Measurements from ENCODE around the gene KIR3DL1. TPM values are rescaled to one million over a fixed set of nuclear protein-coding genes. Genes with fewer than 3 reads are reported as not detected.

KIR3DL1 gene
- polyA plus RNA-seq, 1 of the 3 experiments (the other 2 are of a cell fraction): not detected

GRCh38 chr19:54795758-54796157 lies 20.5 kb upstream of the KIR3DL1 start:
- no peaks in the 10 kb centered on the region for H3K4me1 ChIP-seq (ENCODE audit: control insufficient read depth in 1 of 2, insufficient read depth in 2 of 2, low read depth in 1 of 2, low read length in 1 of 2)
- H3F3A ChIP-seq (replicated peaks; ENCODE audit: insufficient read depth): no peaks in the 10 kb centered on the region
- H3K27ac ChIP-seq (ENCODE audit: low read depth in 2 of 2, low read length in 1 of 2): no peak overlapping the region
- no peaks in the 10 kb centered on the region for H3K9me2 ChIP-seq
- no peak for DNase-seq
- H2AFZ ChIP-seq (ENCODE audit: low read depth): no peak overlapping the region
- no peak overlapping the region for H3K9ac ChIP-seq
- POLR2A ChIA-PET: no interaction called here
- no peaks in the 10 kb centered on the region for H4K20me1 ChIP-seq (ENCODE audit: insufficient read depth)
- TF ChIP-seq TEAD4 (IDR thresholded peaks at IDR 0.05; ENCODE audit: borderline replicate concordance, insufficient read depth) (no peak), CTCF (IDR thresholded peaks at IDR 0.05) (no peak), FOXM1 (IDR thresholded peaks at IDR 0.05; ENCODE audit: low read depth) (no peak), EZH2phosphoT487 (IDR thresholded peaks at IDR 0.05; ENCODE audit: borderline replicate concordance, low read depth) (no peak), USF1 (IDR thresholded peaks at IDR 0.05; ENCODE audit: borderline replicate concordance, low read depth) (no peak), POLR2AphosphoS5 (IDR thresholded peaks at IDR 0.05; ENCODE audit: low read depth, low read length) (no peak), RFX5 (IDR thresholded peaks at IDR 0.05; ENCODE audit: low read length) (no peak), FOXJ3 (CRISPR knock-in tag; IDR thresholded peaks at IDR 0.05) (no peak), RAD21 (IDR thresholded peaks at IDR 0.05; ENCODE audit: low read length) (no peak), FOSL2 (IDR thresholded peaks at IDR 0.05; ENCODE audit: borderline replicate concordance, low read depth) (no peak), SIN3A (IDR thresholded peaks at IDR 0.05; ENCODE audit: borderline replicate concordance, low read depth, low read length) (no peak)
- 0% methylated on average over 1 of the region's 1 CpG for WGBS (ENCODE audit: low lambda C conversion rate)
- CTCF ChIA-PET: no interaction called here
- H3K4me2 ChIP-seq: no peak overlapping the region
- H3K9me3 ChIP-seq: no peaks in the 10 kb centered on the region
- no peaks in the 10 kb centered on the region for H3K79me2 ChIP-seq (ENCODE audit: insufficient read depth)
- H3K4me3 ChIP-seq (ENCODE audit: low read depth in 2 of 2, low read length in 1 of 2): no peak overlapping the region
- H3K36me3 ChIP-seq (replicated peaks in 1 of 2; ENCODE audit: control insufficient read depth in 1 of 2, insufficient read depth in 2 of 2, low read length in 1 of 2): no peaks in the 10 kb centered on the region
- H3K27me3 ChIP-seq (ENCODE audit: insufficient read depth): peaks cover 24% of the 10 kb centered on the region; the same call in 1 of the 2 replicates

- H3F3A ChIP-seq (replicated peaks; ENCODE audit: insufficient read depth): no peaks in the 10 kb centered on the region
- H3K27ac ChIP-seq (ENCODE audit: low read depth in 2 of 2, low read length in 1 of 2): no peak within 1 kb of the TSS
- no peaks in the 10 kb centered on the region for H3K36me3 ChIP-seq (replicated peaks in 1 of 2; ENCODE audit: control insufficient read depth in 1 of 2, insufficient read depth in 2 of 2, low read length in 1 of 2)
- CTCF ChIA-PET: no interaction called here
- H3K9me3 ChIP-seq: no peaks in the 10 kb centered on the region
- no peak within 1 kb of the TSS for H3K9ac ChIP-seq
- H2AFZ ChIP-seq (ENCODE audit: low read depth): no peak within 1 kb of the TSS
- H3K27me3 ChIP-seq (ENCODE audit: insufficient read depth): no peaks in the 10 kb centered on the region
- no peaks in the 10 kb centered on the region for H4K20me1 ChIP-seq (ENCODE audit: insufficient read depth)
- POLR2A ChIA-PET: no interaction called here
- H3K79me2 ChIP-seq (ENCODE audit: insufficient read depth): no peaks in the 10 kb centered on the region
- 10% methylated on average over 8 of the region's 10 CpGs for WGBS (ENCODE audit: low lambda C conversion rate)
- no peaks in the 10 kb centered on the region for H3K9me2 ChIP-seq
- no peak for DNase-seq
- TF ChIP-seq RXRA (IDR thresholded peaks at IDR 0.05; ENCODE audit: borderline replicate concordance, low read depth) (no peak), PBX3 (IDR thresholded peaks at IDR 0.05) (no peak), NFIC (IDR thresholded peaks at IDR 0.05; ENCODE audit: borderline replicate concordance) (no peak), RCOR1 (IDR thresholded peaks at IDR 0.05; ENCODE audit: low read length) (no peak), CTCF (IDR thresholded peaks at IDR 0.05) (no peak), TCF12 (IDR thresholded peaks at IDR 0.05) (no peak), SIN3A (IDR thresholded peaks at IDR 0.05; ENCODE audit: borderline replicate concordance, low read depth, low read length) (no peak)
- no peak within 1 kb of the TSS for H3K4me2 ChIP-seq
- H3K4me3 ChIP-seq (ENCODE audit: low read depth in 2 of 2, low read length in 1 of 2): no peak within 1 kb of the TSS
- no peaks in the 10 kb centered on the region for H3K4me1 ChIP-seq (ENCODE audit: control insufficient read depth in 1 of 2, insufficient read depth in 2 of 2, low read depth in 1 of 2, low read length in 1 of 2)
Observed at GRCh38 chr19:54803410-54803809, 12.9 kb upstream of the KIR3DL1 start, which contains the start of gene KIR2DL4. Gene KIR2DL4, plus strand, starts transcription at chr19:54803610. Its CDS starts 42 bp downstream, at chr19:54803652.
